ENCODE measurements around the gene STMN1.

DNA sequence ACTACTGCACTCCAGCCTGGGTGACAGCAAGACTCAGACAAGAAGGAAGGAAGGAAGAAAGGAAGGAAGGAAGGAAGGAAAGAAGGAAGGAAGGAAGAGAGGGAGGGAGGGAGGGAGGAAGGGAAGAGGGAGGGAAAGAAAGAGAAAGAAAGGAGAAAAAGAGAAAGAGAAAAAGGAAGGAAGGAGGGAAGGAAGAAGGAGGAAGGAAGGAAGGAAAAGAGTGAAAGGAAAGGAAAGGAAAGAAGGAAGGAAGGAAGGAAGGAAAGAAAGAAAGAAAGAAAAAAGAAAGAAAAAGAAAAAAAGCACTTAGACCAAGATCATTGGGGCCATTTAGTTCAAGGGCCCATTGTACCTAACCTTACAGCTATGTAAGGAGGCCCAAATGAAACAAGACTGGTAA, 49.3 kb upstream of the STMN1 start:
- TF ChIP-seq POLR2A (IDR thresholded peaks at IDR 0.05; ENCODE audit: low read depth, low read length): no peak
- no peak for TF ChIP-seq POLR2AphosphoS5 (IDR thresholded peaks at IDR 0.05; ENCODE audit: low read depth, low read length)
- no peak for TF ChIP-seq TAF1 (IDR thresholded peaks at IDR 0.05; ENCODE audit: borderline replicate concordance, low read depth, low read length)

All from GM12892 (cell line).